AG04450 (cell line): ENCODE measurements around the gene BTBD18. TPM values are rescaled to one million over a fixed set of nuclear protein-coding genes. Genes with fewer than 3 reads are reported as not detected.

Experiments used
- CTCF ChIA-PET: fragments of 300-600, 350-600 bp; formaldehyde crosslinking; extraction: SDS; loops from one replicate; lab custom pipeline; 2022; ENCODE audit warnings: antibody characterized with exemption, inconsistent platforms; lab: Charles Lee
- POLR2A ChIA-PET: fragments of 350-600 bp; formaldehyde crosslinking; extraction: SDS; loops from one replicate; lab custom pipeline; 2021; ENCODE audit warnings: antibody characterized with exemption, inconsistent platforms; lab: Yijun Ruan, JAX
- DNase-seq: peaks from one replicate; pipeline ENCODE4 v3.0.0-alpha.2; 2011; ENCODE audit warnings: low read depth, low spot score
- H3K27ac ChIP-seq: one replicate; pipeline ENCODE4 v1.5.1; 2012; ENCODE audit warnings: low read depth, low read length, control low read depth
- H3K27me3 ChIP-seq: one replicate; pipeline ENCODE4 v1.6.0; 2012; ENCODE audit warnings: low read length; ENCODE audit not compliant: control insufficient read depth, insufficient read depth
- H3K4me3 ChIP-seq: 2 replicates; pipeline ENCODE4 v1.5.1; 2011; ENCODE audit warnings: mild to moderate bottlenecking, low read depth, low read length, control low read depth
- H3K9me3 ChIP-seq: 2 replicates; pipeline ENCODE4 v1.5.1; 2012; ENCODE audit warnings: low read length; ENCODE audit not compliant: control insufficient read depth, insufficient read depth
- polyA minus RNA-seq: library from RNA; depleted of rRNA, polyadenylated mRNA; stranded (reverse); fragments of >200 nt; gene quantifications from 2 replicates; pipeline ENCODE4 v1.2.3, GENCODE V29; 2011; rRNA and poly(A)+ RNA removed
- polyA plus RNA-seq: library from polyadenylated mRNA; depleted of rRNA; stranded (reverse); fragments of >200 nt; gene quantifications from 2 replicates; pipeline ENCODE4 v1.2.3, GENCODE V29; 2011; rRNA removed
- TF ChIP-seq, protein P1 (sequence below): IDR thresholded peaks from 2 replicates; pipeline ENCODE4 v1.5.1; 2011; ENCODE audit warnings: low read depth, low read length, control low read depth, inconsistent platforms

The BTBD18 gene
- not detected in 2 replicates for polyA plus RNA-seq
- not detected in 2 replicates for polyA minus RNA-seq

DNA sequence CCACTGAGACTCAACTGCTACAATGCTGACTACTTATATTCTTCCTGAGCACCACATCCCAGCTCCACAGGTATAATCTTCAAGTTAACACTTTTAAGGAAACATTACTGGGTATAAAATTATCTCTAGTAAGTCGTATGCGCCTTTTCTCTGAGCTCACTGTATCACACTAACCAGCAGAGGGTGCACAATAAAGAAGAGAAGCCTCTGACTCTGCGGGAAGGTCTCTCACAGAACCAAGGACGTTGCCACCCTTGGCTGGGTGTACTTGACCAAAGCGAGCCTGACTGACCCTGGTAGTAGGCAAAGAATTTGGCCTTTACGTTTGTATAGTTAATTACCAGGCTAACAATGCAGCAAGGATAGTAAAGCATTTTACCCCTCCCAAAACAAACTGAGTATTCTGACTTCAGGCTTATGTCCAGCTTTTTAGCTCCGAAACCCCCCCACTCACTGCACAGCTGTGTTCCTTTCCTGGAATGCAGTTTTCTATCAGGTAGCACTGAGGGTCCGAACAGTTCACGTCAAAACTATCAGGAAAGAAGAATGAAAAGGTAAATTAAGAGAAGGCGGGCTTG, at the start of gene BTBD18:
Gene BTBD18, minus strand, starts transcription at position 144 of the 578 bp plus-strand sequence. CDS start 631 bp downstream, outside the sequence.
- no peak within 1 kb of the TSS for H3K27ac ChIP-seq
- no peak within 1 kb of the TSS for H3K4me3 ChIP-seq
- no peak for DNase-seq
- TF ChIP-seq, protein P1, sequence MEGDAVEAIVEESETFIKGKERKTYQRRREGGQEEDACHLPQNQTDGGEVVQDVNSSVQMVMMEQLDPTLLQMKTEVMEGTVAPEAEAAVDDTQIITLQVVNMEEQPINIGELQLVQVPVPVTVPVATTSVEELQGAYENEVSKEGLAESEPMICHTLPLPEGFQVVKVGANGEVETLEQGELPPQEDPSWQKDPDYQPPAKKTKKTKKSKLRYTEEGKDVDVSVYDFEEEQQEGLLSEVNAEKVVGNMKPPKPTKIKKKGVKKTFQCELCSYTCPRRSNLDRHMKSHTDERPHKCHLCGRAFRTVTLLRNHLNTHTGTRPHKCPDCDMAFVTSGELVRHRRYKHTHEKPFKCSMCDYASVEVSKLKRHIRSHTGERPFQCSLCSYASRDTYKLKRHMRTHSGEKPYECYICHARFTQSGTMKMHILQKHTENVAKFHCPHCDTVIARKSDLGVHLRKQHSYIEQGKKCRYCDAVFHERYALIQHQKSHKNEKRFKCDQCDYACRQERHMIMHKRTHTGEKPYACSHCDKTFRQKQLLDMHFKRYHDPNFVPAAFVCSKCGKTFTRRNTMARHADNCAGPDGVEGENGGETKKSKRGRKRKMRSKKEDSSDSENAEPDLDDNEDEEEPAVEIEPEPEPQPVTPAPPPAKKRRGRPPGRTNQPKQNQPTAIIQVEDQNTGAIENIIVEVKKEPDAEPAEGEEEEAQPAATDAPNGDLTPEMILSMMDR = peak; percentile 56
- no peaks in the 10 kb centered on the region for H3K27me3 ChIP-seq
- POLR2A ChIA-PET = interaction anchor here (0.5 to 1.8 kb wide), 4 partner anchors 9 to 49 kb away, joined by 3 to 6 read pairs (median 4); partner anchors contain the start of genes CTNND1 and SELENOH
- CTCF ChIA-PET = interaction anchor here (0.5 to 9.6 kb wide), 20 partner anchors 8 to 774 kb away, joined by 3 to 149 read pairs (median 4); partner anchors contain the start of genes CTNND1 and SELENOH
- peaks cover 7% of the 10 kb centered on the region; the same call in 1 of the 2 replicates for H3K9me3 ChIP-seq

- no peak for DNase-seq
- TF ChIP-seq, protein P1 = no peak
Observed at GRCh38 chr11:57801183-57801485, 49.5 kb upstream of the BTBD18 start.

GRCh38 chr11:57800444-57801182, 49.0 kb upstream of the BTBD18 start:
- Histone ChIP-seq H3K4me3 (no peak overlapping the region), H3K9me3 (no peaks in the 10 kb centered on the region), H3K27ac (no peak overlapping the region), H3K27me3 (no peaks in the 10 kb centered on the region)
- POLR2A ChIA-PET = interaction anchor here (0.6 to 1.2 kb wide), 7 partner anchors 22 to 89 kb away, joined by 3 to 8 read pairs (median 3); partner anchors contain the start of genes BTBD18, CTNND1, MED19 and SELENOH
- TF ChIP-seq, protein P1 = peak; percentile 85
- DNase-seq = peak; percentile 34
- CTCF ChIA-PET = interaction anchor here (0.5 to 9.5 kb wide), 50 partner anchors 9 to 725 kb away, joined by 3 to 157 read pairs (median 4); partner anchors contain the start of genes BTBD18, CTNND1, OR6Q1 and SELENOH

More at GRCh38 chr11:57801183-57801485, 49.5 kb upstream of the BTBD18 start:
- H3K27ac ChIP-seq = no peak overlapping the region
- ChIA-PET CTCF (interaction anchor here (0.5 to 9.5 kb wide), 43 partner anchors 9 to 725 kb away, joined by 3 to 157 read pairs (median 5); partner anchors contain the start of genes BTBD18, CTNND1, SELENOH and UBE2L6), POLR2A (interaction anchor here (0.8 to 1.2 kb wide), 5 partner anchors 23 to 89 kb away, joined by 3 to 8 read pairs (median 4); partner anchors contain the start of genes BTBD18, CTNND1, MED19 and SELENOH)
- no peak overlapping the region for H3K4me3 ChIP-seq
- H3K9me3 ChIP-seq = no peaks in the 10 kb centered on the region
- no peaks in the 10 kb centered on the region for H3K27me3 ChIP-seq

- Histone ChIP-seq H3K4me3 (no peak overlapping the region), H3K9me3 (no peaks in the 10 kb centered on the region), H3K27ac (no peak overlapping the region), H3K27me3 (no peaks in the 10 kb centered on the region)
- ChIA-PET POLR2A (interaction anchor here (0.9 to 1.2 kb wide), 2 partner anchors 41 to 230 kb away, joined by 3 read pairs; no protein-coding TSS in a partner anchor), CTCF (interaction anchor here (0.6 to 9.5 kb wide), 18 partner anchors 11 to 929 kb away, joined by 3 to 157 read pairs (median 12); partner anchors contain the start of genes BTBD18 and CTNND1)
- TF ChIP-seq, protein P1 = no peak
- no peak for DNase-seq
Observed at GRCh38 chr11:57798905-57799559, 47.4 kb upstream of the BTBD18 start.
